Measurements from ENCODE around the gene FURIN.

FURIN gene

GRCh38 chr15:90877996-90878395 is 9.6 kb downstream of the FURIN start:
- no peaks in the 10 kb centered on the region for H3K9me3 ChIP-seq
- H3K4me1 ChIP-seq, result 0 out of 2 replicates have a peak, but pooled peaks cover under 1% of the 10 kb centered on the region
- no peak overlapping the region for H3K4me3 ChIP-seq (ENCODE audit: low read depth, low read length)
- no peak for TF ChIP-seq CTCF (IDR thresholded peaks at IDR 0.05; ENCODE audit: low read depth, low read length)
- no peak for DNase-seq
- peaks cover 16% of the 10 kb centered on the region for H3K36me3 ChIP-seq
- no peaks in the 10 kb centered on the region for H3K27me3 ChIP-seq

- H3K4me1 ChIP-seq, result no peaks in the 10 kb centered on the region
- H3K4me3 ChIP-seq (ENCODE audit: low read depth, low read length), result no peak overlapping the region
- DNase-seq, result no peak
- peaks cover 16% of the 10 kb centered on the region for H3K36me3 ChIP-seq
- TF ChIP-seq CTCF (IDR thresholded peaks at IDR 0.05; ENCODE audit: low read depth, low read length), result no peak
- no peaks in the 10 kb centered on the region for H3K9me3 ChIP-seq
- H3K27me3 ChIP-seq, result no peaks in the 10 kb centered on the region
These were observed 10.3 kb downstream of the FURIN start for GRCh38 chr15:90878660-90879059.

GRCh38 chr15:90879730-90880366 is 11.5 kb downstream of the FURIN start:
- H3K36me3 ChIP-seq, result peaks cover 16% of the 10 kb centered on the region
- H3K9me3 ChIP-seq, result no peaks in the 10 kb centered on the region
- no peaks in the 10 kb centered on the region for H3K4me1 ChIP-seq
- no peak overlapping the region for H3K4me3 ChIP-seq (ENCODE audit: low read depth, low read length)
- no peak for TF ChIP-seq CTCF (IDR thresholded peaks at IDR 0.05; ENCODE audit: low read depth, low read length)
- DNase-seq, result no peak
- H3K27me3 ChIP-seq, result no peaks in the 10 kb centered on the region

GRCh38 chr15:90880381-90881145 is 12.2 kb downstream of the FURIN start:
- TF ChIP-seq CTCF (IDR thresholded peaks at IDR 0.05; ENCODE audit: low read depth, low read length), result no peak
- no peaks in the 10 kb centered on the region for H3K4me1 ChIP-seq
- H3K4me3 ChIP-seq (ENCODE audit: low read depth, low read length), result no peak overlapping the region
- H3K9me3 ChIP-seq, result no peaks in the 10 kb centered on the region
- H3K27me3 ChIP-seq, result no peaks in the 10 kb centered on the region
- DNase-seq, result no peak
- H3K36me3 ChIP-seq, result peaks cover 16% of the 10 kb centered on the region

GRCh38 chr15:90881181-90881977 is 13.0 kb downstream of the FURIN start:
- Histone ChIP-seq H3K4me1 (no peaks in the 10 kb centered on the region), H3K27me3 (no peaks in the 10 kb centered on the region), H3K36me3 (peaks cover 16% of the 10 kb centered on the region), H3K9me3 (no peaks in the 10 kb centered on the region), H3K4me3 (ENCODE audit: low read depth, low read length) (no peak overlapping the region)
- no peak for TF ChIP-seq CTCF (IDR thresholded peaks at IDR 0.05; ENCODE audit: low read depth, low read length)
- DNase-seq, result no peak

All from BE2C (cell line).